Lung (tissue), 12 donors: ENCODE measurements around the gene C2orf92. TPM values are rescaled to one million over a fixed set of nuclear protein-coding genes. Genes with fewer than 3 reads are reported as not detected.

Experiments used
- ATAC-seq: fragments of 200-7000 bp; cut with Tn5 transposase; one replicate; pipeline ENCODE4 v1.9.1; 2020; ENCODE audit warnings: moderate number of reproducible peaks; ENCODE audit not compliant: insufficient read depth, low FRiP score
- DNase-seq, 3 donors: peaks; one replicate each; pipeline ENCODE4 v3.0.0-alpha.2; 2013 to 2017
- H3K27ac ChIP-seq, 2 donors: one replicate each; pipeline ENCODE4 v1.5.1; 2013; ENCODE audit warnings: mild to moderate bottlenecking in 2 of 2, moderate library complexity in 2 of 2, control low read depth in 1 of 2, inconsistent platforms in 1 of 2, low read depth in 1 of 2, low read length in 1 of 2
- H3K27me3 ChIP-seq, 3 donors: one replicate each; pipeline ENCODE4 v1.5.1; 2013; ENCODE audit warnings: low read length in 2 of 3; ENCODE audit not compliant: control insufficient read depth in 3 of 3, insufficient read depth in 3 of 3
- H3K36me3 ChIP-seq, 4 donors: one replicate each; pipeline ENCODE4 v1.5.1; 2013; ENCODE audit warnings: low read length in 4 of 4, mild to moderate bottlenecking in 1 of 4, moderate library complexity in 1 of 4; ENCODE audit not compliant: control insufficient read depth in 4 of 4, insufficient read depth in 4 of 4
- H3K4me1 ChIP-seq, 5 donors: one replicate each; pipeline ENCODE4 v1.5.1; 2013; ENCODE audit warnings: low read length in 5 of 5, mild to moderate bottlenecking in 2 of 5, moderate library complexity in 1 of 5; ENCODE audit not compliant: control insufficient read depth in 5 of 5, insufficient read depth in 5 of 5
- H3K4me3 ChIP-seq: one replicate; pipeline ENCODE4 v1.5.1; 2013; ENCODE audit warnings: mild to moderate bottlenecking, control low read depth, moderate library complexity
- H3K9ac ChIP-seq, 2 donors: one replicate each; pipeline ENCODE4 v1.5.1; 2013; ENCODE audit warnings: low read length in 2 of 2, control low read depth in 1 of 2; ENCODE audit not compliant: insufficient read depth in 1 of 2
- H3K9me3 ChIP-seq, 4 donors: one replicate each; pipeline ENCODE4 v1.5.1; 2013; ENCODE audit warnings: low read length in 3 of 4, mild to moderate bottlenecking in 1 of 4, moderate library complexity in 1 of 4; ENCODE audit not compliant: control insufficient read depth in 4 of 4, insufficient read depth in 3 of 4
- CTCF ChIP-seq: IDR thresholded peaks from 2 replicates; pipeline ENCODE4 v1.5.1; 2012; ENCODE audit warnings: mild to moderate bottlenecking; ENCODE audit errors: control extremely low read depth, extremely low read depth
- WGBS, 2 donors: extraction: QIAGEN DNeasy Blood & Tissue Kit; methylation state at CpG; one replicate each; pipeline ENCODE4 v1.1.7; 2013; 5-methylcytosine and 5-hydroxymethylcytosine counted together
- polyA plus RNA-seq, 2 donors: library from polyadenylated mRNA; stranded (reverse); fragments of 200-250 nt; gene quantifications; one replicate each; pipeline ENCODE4 v1.2.1, GENCODE V29; 2013
- total RNA-seq, 2 donors: library from RNA; depleted of rRNA in 1 of 2; stranded (reverse); fragments of >200 nt in 1 of 2; gene quantifications; one replicate each; pipeline ENCODE4 v1.2.1, GENCODE V29; 2014 to 2021
- donor health status: control.
- donor health status: control.
- donor health status: Bipolar disorder and iron deficiency.
- donor health status: healthy.
- donor health status: DM: yes; HTN: yes; CAD: no.

The C2orf92 gene
- total and polyA plus RNA-seq, 4 donors, result 1.8 to 19.0 (median 14.2) TPM

- ATAC-seq (no peak), DNase-seq (no peak)
- Histone ChIP-seq H3K27ac (no peak overlapping the region), H3K27me3 (no peaks in the 10 kb centered on the region), H3K4me3 (no peak overlapping the region), H3K36me3 (peaks cover 13 to 24% (median 16%) of the 10 kb centered on the region in 4 donors), H3K4me1 (peaks cover 0 to 13% (median 7%) of the 10 kb centered on the region in 5 donors), H3K9ac (no peak overlapping the region), H3K9me3 (no peaks in the 10 kb centered on the region)
- WGBS, 2 donors, result 95 to 97% methylated on average over 4 of the region's 4 CpGs
- TF ChIP-seq CTCF, result no peak
These were observed 25.3 kb upstream of the C2orf92 start for GRCh38 chr2:97644023-97644717.

- no peak for TF ChIP-seq CTCF
- peaks cover 13 to 25% (median 22%) of the 10 kb centered on the region in 4 donors for H3K36me3 ChIP-seq
- peaks cover 0 to 13% (median 7%) of the 10 kb centered on the region in 5 donors for H3K4me1 ChIP-seq
- H3K27ac ChIP-seq, result peak overlapping the region; percentile 84 to 99
- peak overlapping the region; percentile 42 for H3K4me3 ChIP-seq
- H3K9ac ChIP-seq, result peak overlapping the region; percentile 95
- H3K9me3 ChIP-seq, result no peaks in the 10 kb centered on the region
- 5 to 7% methylated on average over 19 of the region's 19 CpGs for WGBS, 2 donors
- DNase-seq (peak in 1 of 3 donors; percentile 58), ATAC-seq (peak; percentile 45)
- no peaks in the 10 kb centered on the region for H3K27me3 ChIP-seq
These were observed 24.3 kb upstream of the C2orf92 start for GRCh38 chr2:97645112-97645694.

- Histone ChIP-seq H3K4me1 (peaks cover 0 to 13% (median 7%) of the 10 kb centered on the region in 5 donors), H3K9ac (peak within 1 kb of the TSS; percentile 95), H3K9me3 (no peaks in the 10 kb centered on the region), H3K27me3 (no peaks in the 10 kb centered on the region), H3K27ac (peak within 1 kb of the TSS; percentile 98 to 99), H3K4me3 (peak within 1 kb of the TSS; percentile 83), H3K36me3 (peaks cover 13 to 25% (median 24%) of the 10 kb centered on the region in 4 donors)
- WGBS, 2 donors, result 1% methylated on average over 57 to 63 of the region's 63 CpGs
- ATAC-seq (peak; percentile 99), DNase-seq (peak; percentile 99)
- TF ChIP-seq CTCF, result no peak
These were observed 23.6 kb upstream of the C2orf92 start, which contains the start of gene COX5B for GRCh38 chr2:97645695-97646629. Gene COX5B (plus strand): TSS chr2:97646062. CDS start chr2:97646087, 25 bp downstream.
